ENCODE results near the gene DEFB132. TPM values are rescaled to one million over a fixed set of nuclear protein-coding genes. Genes with fewer than 3 reads are reported as not detected.

DEFB132 gene
- total and polyA plus RNA-seq, 2 of the 13 experiments (the other 11 are each of a cell fraction or from before 2014, with no cell fraction given) = not detected

DNA sequence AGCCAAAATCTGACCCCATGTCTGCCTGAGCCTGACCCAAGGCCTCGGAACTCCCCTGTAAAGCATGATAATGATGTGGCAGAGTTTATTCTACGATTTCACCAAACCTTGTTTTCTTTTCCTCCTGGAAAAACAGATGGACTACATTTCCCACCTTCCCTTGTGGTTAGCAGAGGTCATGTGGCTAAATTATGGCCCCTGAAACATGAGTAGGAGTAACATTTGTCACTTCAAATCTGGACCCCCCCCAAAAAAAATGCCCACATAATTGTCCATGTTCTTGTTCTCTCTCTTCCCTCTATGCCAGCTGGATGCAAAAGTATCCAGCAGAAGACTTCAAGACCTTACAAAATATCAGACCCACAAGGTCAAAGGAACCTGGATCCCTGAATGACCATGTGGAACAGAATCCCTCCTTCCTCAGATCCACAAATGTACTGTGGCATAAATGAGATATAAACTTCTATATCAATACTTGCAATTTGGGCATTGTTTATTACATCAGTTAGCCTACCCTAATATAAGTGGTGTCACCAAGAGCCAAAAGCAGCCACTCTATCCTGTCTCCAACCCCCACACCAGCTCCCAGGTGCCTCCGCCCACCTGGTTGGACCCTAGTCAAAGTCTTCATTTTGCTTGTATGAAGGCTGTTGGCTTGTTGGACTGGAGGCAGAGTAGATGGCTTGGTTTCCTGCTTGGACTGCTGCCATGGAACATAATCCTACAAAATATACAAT lies 31.6 kb downstream of the DEFB132 start (continued):
- TF ChIP-seq, protein P1, sequence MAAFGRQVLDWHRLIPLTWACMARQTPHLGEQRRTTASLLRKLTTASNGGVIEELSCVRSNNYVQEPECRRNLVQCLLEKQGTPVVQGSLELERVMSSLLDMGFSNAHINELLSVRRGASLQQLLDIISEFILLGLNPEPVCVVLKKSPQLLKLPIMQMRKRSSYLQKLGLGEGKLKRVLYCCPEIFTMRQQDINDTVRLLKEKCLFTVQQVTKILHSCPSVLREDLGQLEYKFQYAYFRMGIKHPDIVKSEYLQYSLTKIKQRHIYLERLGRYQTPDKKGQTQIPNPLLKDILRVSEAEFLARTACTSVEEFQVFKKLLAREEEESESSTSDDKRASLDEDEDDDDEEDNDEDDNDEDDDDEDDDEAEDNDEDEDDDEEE (CRISPR knock-in tag; IDR thresholded peaks at IDR 0.05) = no peak
- TF ChIP-seq NFRKB (IDR thresholded peaks at IDR 0.05) (no peak), THAP11 (CRISPR knock-in tag; IDR thresholded peaks at IDR 0.05) (peak; percentile 90), KDM3A (CRISPR knock-in tag; IDR thresholded peaks at IDR 0.05; ENCODE audit: low read depth) (no peak), ZMYM3 (CRISPR knock-in tag; IDR thresholded peaks at IDR 0.05) (0 out of 2 replicates have a peak, but pooled peaks have one; percentile 1), SETDB1 (CRISPR knock-in tag; IDR thresholded peaks at IDR 0.05; ENCODE audit: borderline replicate concordance) (no peak), RXRA (CRISPR knock-in tag; IDR thresholded peaks at IDR 0.05) (no peak), ATRX (CRISPR knock-in tag; IDR thresholded peaks at IDR 0.05; ENCODE audit: borderline replicate concordance) (no peak), NRL (CRISPR knock-in tag; IDR thresholded peaks at IDR 0.05; ENCODE audit: borderline replicate concordance) (no peak), ZNF143 (CRISPR knock-in tag; IDR thresholded peaks at IDR 0.05) (peak; percentile 82)
- TF ChIP-seq, protein P2, sequence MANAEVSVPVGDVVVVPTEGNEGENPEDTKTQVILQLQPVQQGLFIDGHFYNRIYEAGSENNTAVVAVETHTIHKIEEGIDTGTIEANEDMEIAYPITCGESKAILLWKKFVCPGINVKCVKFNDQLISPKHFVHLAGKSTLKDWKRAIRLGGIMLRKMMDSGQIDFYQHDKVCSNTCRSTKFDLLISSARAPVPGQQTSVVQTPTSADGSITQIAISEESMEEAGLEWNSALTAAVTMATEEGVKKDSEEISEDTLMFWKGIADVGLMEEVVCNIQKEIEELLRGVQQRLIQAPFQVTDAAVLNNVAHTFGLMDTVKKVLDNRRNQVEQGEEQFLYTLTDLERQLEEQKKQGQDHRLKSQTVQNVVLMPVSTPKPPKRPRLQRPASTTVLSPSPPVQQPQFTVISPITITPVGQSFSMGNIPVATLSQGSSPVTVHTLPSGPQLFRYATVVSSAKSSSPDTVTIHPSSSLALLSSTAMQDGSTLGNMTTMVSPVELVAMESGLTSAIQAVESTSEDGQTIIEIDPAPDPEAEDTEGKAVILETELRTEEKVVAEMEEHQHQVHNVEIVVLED (CRISPR knock-in tag; IDR thresholded peaks at IDR 0.05; ENCODE audit: borderline replicate concordance) = no peak
- TF ChIP-seq, protein P3, sequence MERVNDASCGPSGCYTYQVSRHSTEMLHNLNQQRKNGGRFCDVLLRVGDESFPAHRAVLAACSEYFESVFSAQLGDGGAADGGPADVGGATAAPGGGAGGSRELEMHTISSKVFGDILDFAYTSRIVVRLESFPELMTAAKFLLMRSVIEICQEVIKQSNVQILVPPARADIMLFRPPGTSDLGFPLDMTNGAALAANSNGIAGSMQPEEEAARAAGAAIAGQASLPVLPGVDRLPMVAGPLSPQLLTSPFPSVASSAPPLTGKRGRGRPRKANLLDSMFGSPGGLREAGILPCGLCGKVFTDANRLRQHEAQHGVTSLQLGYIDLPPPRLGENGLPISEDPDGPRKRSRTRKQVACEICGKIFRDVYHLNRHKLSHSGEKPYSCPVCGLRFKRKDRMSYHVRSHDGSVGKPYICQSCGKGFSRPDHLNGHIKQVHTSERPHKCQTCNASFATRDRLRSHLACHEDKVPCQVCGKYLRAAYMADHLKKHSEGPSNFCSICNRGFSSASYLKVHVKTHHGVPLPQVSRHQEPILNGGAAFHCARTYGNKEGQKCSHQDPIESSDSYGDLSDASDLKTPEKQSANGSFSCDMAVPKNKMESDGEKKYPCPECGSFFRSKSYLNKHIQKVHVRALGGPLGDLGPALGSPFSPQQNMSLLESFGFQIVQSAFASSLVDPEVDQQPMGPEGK (CRISPR knock-in tag; IDR thresholded peaks at IDR 0.05) = peak; percentile 15; the same call in 1 of the 2 replicates
- TF ChIP-seq, protein P4, sequence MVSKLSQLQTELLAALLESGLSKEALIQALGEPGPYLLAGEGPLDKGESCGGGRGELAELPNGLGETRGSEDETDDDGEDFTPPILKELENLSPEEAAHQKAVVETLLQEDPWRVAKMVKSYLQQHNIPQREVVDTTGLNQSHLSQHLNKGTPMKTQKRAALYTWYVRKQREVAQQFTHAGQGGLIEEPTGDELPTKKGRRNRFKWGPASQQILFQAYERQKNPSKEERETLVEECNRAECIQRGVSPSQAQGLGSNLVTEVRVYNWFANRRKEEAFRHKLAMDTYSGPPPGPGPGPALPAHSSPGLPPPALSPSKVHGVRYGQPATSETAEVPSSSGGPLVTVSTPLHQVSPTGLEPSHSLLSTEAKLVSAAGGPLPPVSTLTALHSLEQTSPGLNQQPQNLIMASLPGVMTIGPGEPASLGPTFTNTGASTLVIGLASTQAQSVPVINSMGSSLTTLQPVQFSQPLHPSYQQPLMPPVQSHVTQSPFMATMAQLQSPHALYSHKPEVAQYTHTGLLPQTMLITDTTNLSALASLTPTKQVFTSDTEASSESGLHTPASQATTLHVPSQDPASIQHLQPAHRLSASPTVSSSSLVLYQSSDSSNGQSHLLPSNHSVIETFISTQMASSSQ (IDR thresholded peaks at IDR 0.05; ENCODE audit: low read depth) = no peak
- TF ChIP-seq, protein P4 (CRISPR knock-in tag; IDR thresholded peaks at IDR 0.05; ENCODE audit: borderline replicate concordance) = no peak
- TF ChIP-seq, protein P5, sequence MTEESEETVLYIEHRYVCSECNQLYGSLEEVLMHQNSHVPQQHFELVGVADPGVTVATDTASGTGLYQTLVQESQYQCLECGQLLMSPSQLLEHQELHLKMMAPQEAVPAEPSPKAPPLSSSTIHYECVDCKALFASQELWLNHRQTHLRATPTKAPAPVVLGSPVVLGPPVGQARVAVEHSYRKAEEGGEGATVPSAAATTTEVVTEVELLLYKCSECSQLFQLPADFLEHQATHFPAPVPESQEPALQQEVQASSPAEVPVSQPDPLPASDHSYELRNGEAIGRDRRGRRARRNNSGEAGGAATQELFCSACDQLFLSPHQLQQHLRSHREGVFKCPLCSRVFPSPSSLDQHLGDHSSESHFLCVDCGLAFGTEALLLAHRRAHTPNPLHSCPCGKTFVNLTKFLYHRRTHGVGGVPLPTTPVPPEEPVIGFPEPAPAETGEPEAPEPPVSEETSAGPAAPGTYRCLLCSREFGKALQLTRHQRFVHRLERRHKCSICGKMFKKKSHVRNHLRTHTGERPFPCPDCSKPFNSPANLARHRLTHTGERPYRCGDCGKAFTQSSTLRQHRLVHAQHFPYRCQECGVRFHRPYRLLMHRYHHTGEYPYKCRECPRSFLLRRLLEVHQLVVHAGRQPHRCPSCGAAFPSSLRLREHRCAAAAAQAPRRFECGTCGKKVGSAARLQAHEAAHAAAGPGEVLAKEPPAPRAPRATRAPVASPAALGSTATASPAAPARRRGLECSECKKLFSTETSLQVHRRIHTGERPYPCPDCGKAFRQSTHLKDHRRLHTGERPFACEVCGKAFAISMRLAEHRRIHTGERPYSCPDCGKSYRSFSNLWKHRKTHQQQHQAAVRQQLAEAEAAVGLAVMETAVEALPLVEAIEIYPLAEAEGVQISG (CRISPR knock-in tag; IDR thresholded peaks at IDR 0.05) = no peak

All from HepG2 (cell line).